T-helper 9 cell (primary cell): Measurements from ENCODE around the gene CASP14.
"Not testable (repeated sequence)": the region's sequence is repeated elsewhere in the genome, so short reads cannot be mapped to it uniquely, and the experiment has no call there.

Source experiments
- DNase-seq: peaks from one replicate; pipeline ENCODE4 v3.0.0-alpha.2; 2020

The CASP14 gene

GRCh38 chr19:15072930-15073647 lies 23.8 kb downstream of the CASP14 start:
- DNase-seq: no peak

- no peak for DNase-seq
These were observed 25.1 kb downstream of the CASP14 start for GRCh38 chr19:15074371-15074770.

- no peak for DNase-seq
These were observed 26.5 kb downstream of the CASP14 start for GRCh38 chr19:15075806-15076205.

DNA sequence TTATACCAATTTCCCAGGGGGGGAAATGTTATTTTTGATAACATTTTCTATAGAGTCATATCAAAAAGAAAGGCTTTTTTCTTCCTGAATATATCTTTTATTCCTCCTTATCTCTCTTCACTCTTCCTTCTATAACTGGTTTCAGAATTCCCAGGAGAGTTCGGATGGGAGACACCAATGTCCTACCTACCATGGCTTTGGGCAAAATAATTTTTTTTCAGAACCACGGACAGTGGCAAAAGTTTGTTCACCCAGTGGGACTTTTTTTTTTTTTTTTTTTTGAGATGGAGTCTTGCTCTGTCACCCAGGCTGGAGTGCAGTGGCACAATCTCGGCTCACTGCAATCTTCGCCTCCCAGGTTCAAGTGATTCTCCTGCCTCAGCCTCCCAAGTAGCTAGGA lies 30.7 kb downstream of the CASP14 start:
- not testable (repeated sequence) for DNase-seq

GRCh38 chr19:15081911-15082310 lies 32.6 kb downstream of the CASP14 start, which contains the start of gene OR1I1:
OR1I1 (plus strand) TSS chr19:15082211; CDS start chr19:15087066, 4,855 bp downstream.
- DNase-seq: no peak

DNA sequence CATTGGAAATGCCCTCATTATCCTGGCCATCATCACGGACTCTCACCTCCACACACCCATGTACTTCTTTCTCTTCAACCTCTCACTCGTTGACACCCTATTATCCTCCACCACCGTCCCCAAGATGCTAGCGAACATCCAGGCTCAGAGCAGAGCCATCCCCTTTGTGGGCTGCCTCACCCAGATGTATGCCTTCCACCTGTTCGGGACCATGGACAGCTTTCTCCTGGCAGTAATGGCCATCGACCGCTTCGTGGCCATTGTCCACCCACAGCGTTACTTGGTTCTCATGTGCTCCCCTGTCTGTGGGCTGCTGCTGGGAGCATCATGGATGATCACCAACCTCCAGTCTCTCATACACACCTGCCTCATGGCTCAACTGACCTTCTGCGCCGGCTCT lies 37.9 kb downstream of the CASP14 start:
- DNase-seq: no peak

DNA sequence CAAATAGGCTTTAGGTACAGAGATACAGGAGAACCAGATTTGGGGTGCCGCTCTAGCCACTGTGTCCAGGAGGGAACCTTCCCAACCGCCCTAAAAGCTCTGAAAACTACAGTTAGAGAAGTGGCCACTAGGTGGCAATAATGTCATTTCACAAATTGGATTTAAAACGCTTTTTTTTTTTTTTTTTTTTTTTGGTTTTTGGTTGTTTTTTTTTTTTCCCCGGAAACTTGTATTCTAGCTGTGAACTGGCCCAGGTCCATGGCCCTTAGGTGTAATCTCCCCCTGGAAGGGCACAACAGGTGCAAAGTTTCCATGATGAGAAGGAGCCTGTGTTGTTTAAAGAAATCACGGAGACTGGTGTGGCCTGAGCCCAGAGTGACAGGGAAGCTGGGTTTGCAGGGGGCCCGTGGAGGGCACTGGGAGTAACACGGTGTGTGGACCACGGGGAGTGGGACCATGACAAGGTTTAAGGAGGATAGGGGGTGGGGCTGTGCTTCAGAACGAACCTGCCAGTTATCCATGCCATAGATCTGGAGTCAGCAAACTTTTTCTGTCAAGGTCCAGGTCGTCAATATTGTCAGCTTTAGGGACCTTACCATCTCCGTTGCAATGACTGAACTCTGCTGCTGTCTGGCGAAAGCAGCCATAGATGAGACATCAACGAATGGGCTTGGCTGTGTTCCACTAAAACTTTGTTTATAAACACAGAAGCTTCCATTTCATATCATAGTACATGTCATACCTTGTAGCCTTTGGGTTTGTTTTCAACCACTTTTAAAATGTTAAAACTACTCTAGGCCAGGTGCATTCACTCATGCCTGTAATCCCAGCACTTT lies 42.9 kb downstream of the CASP14 start:
- DNase-seq: no peak

DNA sequence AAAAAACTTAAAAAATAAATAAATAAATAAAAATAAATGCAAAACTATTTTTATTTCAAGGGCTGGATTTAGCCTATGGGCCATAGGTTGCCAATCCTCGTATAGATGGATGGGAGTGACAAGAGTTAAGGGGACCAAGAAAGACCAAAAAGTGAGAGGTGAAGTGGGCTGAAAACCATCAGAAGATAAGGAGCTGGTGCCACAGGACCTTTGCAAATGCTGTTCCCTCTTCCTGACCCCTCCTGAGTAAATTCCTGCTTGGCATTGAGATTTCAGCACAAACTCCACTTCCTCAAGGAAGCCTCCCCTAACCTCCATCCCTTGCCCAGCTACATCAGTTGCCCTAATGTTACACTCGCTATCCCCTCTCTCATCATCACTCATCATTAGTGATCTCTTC lies 43.7 kb downstream of the CASP14 start:
- DNase-seq: no peak

- no peak for DNase-seq
These were observed 46.9 kb downstream of the CASP14 start for GRCh38 chr19:15096223-15096622.

DNA sequence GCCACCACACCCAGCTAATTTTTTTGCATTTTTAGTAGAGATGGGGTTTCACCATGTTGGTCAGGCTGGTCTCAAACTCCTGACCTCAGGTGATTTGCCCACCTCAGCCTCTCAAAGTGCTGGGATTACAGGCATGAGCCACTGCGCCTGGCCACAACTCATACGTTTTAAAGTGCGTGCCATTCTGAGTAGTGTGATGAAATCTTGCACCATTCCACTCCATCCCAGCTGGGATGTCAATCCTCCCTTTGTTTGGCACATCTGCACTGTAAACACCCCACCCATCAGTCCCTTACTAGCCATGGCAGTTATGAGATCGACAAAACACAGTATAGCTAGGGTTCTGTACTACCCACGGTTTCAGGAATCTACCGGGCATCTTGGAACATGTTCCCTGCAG lies 48.7 kb downstream of the CASP14 start:
- not testable (repeated sequence) for DNase-seq

DNA sequence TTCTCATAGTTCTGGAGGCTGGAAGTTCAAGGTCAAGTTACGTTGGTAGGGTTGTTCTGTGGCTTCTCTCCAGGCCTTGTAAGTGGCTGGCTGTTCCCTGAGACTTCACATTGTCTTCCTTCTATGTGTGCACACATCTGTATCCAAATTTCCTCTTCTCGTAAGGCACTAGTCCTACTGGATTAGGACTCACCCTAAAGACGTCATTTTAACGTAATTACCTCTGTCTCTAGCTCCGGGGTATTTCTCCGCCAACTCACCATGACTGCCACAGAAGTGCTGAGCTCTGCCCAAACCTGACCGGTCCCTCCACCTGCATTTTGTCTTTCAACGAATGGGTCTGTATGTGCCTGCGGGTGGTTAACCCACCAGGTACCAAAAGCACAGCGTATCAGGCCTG lies 49.2 kb downstream of the CASP14 start:
- DNase-seq: no peak

- DNase-seq: no peak
These were observed 49.8 kb downstream of the CASP14 start for GRCh38 chr19:15099017-15099582.

GRCh38 chr19:15101479-15102082 lies 52.3 kb downstream of the CASP14 start:
- peak; percentile 21 for DNase-seq

DNA sequence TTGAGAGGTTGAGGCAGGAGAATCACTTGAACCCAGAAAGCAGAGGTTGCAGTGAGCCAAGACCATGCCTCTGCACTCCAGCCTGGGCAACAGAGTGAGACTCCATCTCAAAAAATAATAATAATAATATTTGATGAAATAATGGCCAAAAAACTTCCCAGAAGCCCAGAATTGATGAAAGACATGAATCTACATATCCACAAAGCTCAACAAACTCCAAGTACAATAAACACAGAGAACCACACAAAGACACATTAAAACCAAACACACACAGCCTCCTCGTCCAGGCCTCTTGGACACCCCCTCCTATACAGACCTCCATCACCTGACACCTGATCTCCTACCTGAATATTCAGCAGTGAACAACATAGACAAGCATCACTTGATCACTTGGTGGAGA lies 54.7 kb downstream of the CASP14 start:
- DNase-seq: no peak

DNA sequence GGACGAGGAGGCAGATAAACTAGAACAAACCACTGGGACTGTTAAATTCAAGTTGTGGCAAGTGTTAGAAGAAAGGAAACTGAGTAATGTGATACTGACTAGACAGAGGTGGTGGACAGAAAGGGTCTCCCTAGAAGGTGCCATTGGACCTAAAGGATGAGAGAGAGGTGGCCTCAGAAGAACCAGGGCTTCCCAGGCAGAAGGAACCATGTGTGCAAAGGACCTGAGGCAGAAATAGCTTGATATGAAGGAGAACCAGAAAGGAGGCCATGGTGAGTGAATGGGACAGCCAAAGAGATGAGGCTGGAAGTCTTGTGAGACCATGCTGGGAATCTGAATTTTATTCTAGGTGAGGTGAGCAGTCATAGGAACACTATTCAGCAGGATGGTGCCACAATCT lies 55.1 kb downstream of the CASP14 start:
- no peak for DNase-seq

- DNase-seq: no peak
These were observed 55.8 kb downstream of the CASP14 start for GRCh38 chr19:15105044-15105443.

DNA sequence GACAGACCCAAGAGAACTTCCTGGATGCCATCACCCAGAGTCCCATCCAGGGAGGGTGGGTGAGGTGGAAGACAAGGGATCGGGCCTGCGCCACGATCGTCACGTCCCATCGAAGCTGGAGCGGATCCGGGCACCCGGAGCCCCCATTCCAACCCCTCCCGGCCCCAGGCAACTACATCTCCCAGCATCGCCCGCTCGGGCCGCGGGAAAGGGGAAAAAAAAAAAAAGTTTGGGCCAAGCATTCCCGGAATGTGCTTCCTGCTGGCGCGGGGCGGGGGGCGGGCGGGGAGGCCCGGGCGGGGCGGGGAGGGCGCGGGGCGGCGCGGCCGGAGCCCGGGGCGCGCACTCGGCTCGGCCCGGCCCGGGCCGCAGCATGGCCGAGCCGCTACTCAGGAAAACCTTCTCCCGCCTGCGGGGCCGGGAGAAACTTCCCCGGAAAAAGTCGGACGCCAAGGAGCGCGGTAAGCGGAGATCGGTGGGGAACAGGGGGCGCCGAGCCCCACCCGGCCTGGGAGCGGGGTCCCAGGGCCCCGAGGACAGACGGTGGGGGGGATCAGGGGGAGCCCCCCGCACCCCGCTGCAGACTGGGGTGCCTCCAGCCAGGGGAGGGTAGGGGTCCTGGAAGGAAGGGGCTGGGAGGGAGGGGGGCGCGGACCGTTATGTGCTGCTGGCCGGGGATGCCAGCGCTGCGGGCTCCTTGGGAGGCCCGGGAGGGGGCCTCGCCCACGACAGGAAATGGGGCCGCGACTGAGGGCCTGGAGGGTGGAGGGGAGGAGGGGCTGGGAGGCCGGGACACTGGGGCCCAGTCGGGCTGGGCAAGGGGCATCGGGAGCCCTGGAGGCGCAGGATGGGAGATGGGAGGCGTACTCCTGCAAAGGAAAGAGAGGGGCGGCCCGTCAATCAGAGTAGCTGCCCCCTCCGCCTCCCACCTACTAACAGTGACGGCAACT lies 58.1 kb downstream of the CASP14 start, which contains the start of gene SYDE1:
SYDE1 (plus strand) TSS at position 341 of the 950 bp plus-strand sequence; CDS start at position 374, 33 bp downstream.
- no peak for DNase-seq
